Suprapubic skin (tissue), 4 donors: ENCODE measurements around the gene PRDM11.
A peak's percentile ranks its signal among the peaks of the same experiment; 100 is the strongest.

Experiments
- EP300 ChIP-seq: sonication (generic); formaldehyde crosslinking; IDR thresholded peaks from one replicate; pipeline ENCODE4 v1.6.1; 2017; ENCODE audit warnings: antibody characterized with exemption
- POLR2A ChIP-seq, 2 donors: fragments of 450-650 bp; IDR thresholded peaks; one replicate each; pipeline ENCODE4 v1.6.1; 2017; ENCODE audit warnings: antibody characterized with exemption in 2 of 2, mild to moderate bottlenecking in 2 of 2, moderate library complexity in 2 of 2
- POLR2AphosphoS5 ChIP-seq, 3 donors: sonication (generic); formaldehyde crosslinking; IDR thresholded peaks; one replicate each; pipeline ENCODE4 v1.6.1; 2017; ENCODE audit warnings: antibody characterized with exemption in 3 of 3
- TF ChIP-seq, protein P1 (sequence below), 2 donors: fragments of 200-600 bp in 1 of 2; fragments of 450-650 bp in 1 of 2; sonication (generic) in 1 of 2; IDR thresholded peaks; one replicate each; pipeline ENCODE4 v1.5.1; 2016 to 2019; ENCODE audit warnings: antibody characterized with exemption in 2 of 2, mild to moderate bottlenecking in 1 of 2, moderate library complexity in 1 of 2

DNA sequence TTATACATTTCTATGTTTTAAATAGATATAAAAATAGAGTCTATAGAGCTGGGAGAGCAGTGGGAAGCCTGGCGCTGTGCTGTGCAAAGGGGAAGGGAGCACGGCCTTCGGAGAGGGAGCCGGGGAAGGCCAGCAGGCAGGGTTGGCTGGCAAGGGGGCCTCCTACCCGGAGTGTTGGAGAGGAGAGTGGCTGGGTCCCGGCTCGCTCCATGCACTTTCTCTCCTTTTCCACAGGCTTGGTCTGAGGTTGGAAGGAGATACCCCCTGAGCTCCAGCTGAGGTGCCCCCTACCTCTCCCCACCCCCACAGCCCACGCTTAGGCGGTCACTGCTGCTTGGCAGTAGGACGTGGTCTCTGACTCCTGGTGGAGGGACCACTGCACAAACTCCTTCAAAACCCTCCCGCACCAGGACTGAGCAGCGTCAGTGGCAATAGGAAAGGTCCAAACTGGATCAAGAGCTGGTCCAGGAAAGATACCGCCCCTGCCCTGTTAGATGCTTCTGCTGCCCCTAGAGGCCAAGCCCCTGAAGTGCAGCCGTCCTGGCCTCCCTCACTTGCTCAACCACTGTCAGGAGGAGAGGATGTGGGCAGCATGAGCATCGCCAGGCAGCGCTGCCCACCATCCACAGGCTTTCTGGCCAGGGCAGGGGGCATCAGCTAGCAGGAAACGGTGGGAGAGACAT is 86.8 kb downstream of the PRDM11 start:
- TF ChIP-seq, protein P1, sequence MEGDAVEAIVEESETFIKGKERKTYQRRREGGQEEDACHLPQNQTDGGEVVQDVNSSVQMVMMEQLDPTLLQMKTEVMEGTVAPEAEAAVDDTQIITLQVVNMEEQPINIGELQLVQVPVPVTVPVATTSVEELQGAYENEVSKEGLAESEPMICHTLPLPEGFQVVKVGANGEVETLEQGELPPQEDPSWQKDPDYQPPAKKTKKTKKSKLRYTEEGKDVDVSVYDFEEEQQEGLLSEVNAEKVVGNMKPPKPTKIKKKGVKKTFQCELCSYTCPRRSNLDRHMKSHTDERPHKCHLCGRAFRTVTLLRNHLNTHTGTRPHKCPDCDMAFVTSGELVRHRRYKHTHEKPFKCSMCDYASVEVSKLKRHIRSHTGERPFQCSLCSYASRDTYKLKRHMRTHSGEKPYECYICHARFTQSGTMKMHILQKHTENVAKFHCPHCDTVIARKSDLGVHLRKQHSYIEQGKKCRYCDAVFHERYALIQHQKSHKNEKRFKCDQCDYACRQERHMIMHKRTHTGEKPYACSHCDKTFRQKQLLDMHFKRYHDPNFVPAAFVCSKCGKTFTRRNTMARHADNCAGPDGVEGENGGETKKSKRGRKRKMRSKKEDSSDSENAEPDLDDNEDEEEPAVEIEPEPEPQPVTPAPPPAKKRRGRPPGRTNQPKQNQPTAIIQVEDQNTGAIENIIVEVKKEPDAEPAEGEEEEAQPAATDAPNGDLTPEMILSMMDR (IDR thresholded peaks at IDR 0.05), result peak; percentile 7 to 91
- TF ChIP-seq POLR2AphosphoS5 (IDR thresholded peaks at IDR 0.05) (no peak), EP300 (no peak), POLR2A (IDR thresholded peaks at IDR 0.05) (no peak)
